VCaP (cell line): ENCODE measurements around the gene TAS2R1.
A peak's percentile ranks its signal among the peaks of the same experiment; 100 is the strongest.

Source experiments
- H3K27ac ChIP-seq: fragments of 450-650 bp; 2 replicates; pipeline ENCODE4 v1.5.1; 2017
- TF ChIP-seq, protein P1 (sequence below): fragments of 450-650 bp; conservative IDR thresholded peaks from 2 replicates; pipeline ENCODE4 v1.5.1; 2017; ENCODE audit warnings: mild to moderate bottlenecking, moderate library complexity

TAS2R1 gene

DNA sequence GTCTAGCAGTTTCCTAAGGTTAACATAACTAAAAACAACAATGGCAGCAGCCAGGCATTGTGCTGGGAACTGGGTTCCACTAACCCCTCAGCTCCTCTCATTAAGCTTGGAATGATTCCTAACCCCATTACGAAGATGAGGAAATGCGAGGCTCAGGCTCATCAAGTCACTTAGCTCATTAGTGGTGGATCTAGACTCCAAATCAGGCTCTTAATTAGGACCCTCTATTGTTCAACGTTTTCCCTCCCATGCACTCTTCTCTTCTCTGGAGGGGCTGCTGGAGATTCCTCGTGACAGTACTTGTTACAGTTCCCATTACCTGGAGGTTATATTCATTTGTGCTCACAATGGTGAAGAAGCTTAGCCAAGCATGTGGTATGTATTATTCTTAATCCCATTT lies 6.5 kb downstream of the TAS2R1 start:
- TF ChIP-seq, protein P1, sequence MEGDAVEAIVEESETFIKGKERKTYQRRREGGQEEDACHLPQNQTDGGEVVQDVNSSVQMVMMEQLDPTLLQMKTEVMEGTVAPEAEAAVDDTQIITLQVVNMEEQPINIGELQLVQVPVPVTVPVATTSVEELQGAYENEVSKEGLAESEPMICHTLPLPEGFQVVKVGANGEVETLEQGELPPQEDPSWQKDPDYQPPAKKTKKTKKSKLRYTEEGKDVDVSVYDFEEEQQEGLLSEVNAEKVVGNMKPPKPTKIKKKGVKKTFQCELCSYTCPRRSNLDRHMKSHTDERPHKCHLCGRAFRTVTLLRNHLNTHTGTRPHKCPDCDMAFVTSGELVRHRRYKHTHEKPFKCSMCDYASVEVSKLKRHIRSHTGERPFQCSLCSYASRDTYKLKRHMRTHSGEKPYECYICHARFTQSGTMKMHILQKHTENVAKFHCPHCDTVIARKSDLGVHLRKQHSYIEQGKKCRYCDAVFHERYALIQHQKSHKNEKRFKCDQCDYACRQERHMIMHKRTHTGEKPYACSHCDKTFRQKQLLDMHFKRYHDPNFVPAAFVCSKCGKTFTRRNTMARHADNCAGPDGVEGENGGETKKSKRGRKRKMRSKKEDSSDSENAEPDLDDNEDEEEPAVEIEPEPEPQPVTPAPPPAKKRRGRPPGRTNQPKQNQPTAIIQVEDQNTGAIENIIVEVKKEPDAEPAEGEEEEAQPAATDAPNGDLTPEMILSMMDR = no peak
- no peak overlapping the region for H3K27ac ChIP-seq

DNA sequence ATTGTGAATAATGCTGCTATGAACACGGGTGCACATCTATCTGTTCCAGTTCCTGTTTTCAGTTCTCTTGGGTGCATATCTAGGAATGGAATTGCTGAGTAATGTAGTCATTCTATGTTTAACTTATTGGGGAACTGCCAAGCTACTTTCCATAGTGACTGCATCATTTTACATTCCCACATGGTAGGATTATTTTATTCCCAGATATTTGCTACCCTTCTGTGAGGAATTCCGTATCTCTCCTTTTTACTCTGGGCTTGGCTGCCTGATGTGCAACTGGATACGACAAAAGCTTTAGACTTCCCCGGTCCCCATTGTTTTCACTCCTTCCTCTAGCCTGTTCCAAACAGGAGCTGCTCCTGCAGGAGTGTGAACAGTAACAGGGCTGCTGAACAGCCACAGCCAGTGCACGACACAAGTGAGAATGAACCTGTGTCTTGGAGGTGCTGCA lies 7.2 kb downstream of the TAS2R1 start:
- TF ChIP-seq, protein P1 = no peak
- no peak overlapping the region for H3K27ac ChIP-seq

DNA sequence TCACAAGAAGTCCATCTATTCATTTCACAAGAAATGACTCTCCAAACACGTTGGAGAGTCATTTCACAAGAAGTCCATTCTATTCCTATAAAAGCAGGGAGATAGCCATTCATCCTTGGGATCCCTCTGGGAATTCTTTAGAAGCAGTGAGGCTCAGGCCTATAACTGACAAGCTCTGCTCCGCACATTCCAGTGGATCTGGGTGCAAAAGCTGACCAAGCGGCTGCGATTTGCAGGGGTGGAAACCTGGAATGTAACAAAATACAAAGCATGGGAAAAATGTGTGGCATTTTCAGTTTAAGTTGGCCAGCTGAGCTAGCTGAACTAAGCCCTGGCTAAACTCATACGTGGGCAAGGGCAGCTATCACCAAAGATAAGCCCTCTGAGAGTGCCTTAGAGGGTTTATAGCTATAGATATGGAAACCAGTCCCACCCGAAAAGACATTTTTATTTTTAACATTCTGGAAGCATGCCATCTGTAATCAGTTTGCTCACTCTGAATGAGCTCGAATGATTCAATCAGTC lies 8.7 kb downstream of the TAS2R1 start:
- TF ChIP-seq, protein P1 = no peak
- no peak overlapping the region for H3K27ac ChIP-seq

DNA sequence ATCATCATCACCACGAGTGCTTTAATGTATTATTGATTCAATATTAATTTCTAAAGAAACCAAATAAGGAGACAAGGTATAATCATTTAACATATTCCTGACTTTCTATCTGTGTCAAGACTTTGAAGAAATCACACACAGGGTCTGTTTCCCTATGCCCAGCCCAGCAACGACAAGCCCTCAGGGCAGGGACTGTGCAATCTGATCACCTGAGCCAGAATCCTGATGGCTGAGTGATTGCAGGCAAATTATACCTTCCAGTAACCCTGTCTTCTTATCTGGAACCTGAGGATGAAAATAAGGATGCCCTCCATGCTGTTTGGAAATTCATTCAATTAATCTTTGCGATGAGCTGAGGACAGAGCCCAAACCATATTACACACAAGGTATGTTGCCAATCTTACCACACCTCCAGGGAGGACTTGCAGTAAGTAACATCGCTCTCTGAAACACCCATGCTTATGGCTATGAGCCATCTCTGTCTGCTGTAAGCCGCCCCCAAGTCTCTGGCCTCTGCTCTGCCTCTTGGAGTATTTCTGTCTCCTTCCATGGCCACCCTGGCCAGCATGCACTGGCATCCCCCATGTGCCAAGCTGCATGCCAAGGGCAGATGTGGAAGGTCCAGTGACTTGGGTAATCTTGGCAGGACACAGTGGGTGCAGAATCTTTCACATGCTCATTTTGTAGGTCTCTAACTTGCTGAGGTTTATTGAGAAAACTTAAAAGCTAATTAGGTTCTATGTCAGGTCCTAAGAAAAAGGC lies 10.6 kb downstream of the TAS2R1 start:
- H3K27ac ChIP-seq = no peak overlapping the region
- TF ChIP-seq, protein P1 = no peak

DNA sequence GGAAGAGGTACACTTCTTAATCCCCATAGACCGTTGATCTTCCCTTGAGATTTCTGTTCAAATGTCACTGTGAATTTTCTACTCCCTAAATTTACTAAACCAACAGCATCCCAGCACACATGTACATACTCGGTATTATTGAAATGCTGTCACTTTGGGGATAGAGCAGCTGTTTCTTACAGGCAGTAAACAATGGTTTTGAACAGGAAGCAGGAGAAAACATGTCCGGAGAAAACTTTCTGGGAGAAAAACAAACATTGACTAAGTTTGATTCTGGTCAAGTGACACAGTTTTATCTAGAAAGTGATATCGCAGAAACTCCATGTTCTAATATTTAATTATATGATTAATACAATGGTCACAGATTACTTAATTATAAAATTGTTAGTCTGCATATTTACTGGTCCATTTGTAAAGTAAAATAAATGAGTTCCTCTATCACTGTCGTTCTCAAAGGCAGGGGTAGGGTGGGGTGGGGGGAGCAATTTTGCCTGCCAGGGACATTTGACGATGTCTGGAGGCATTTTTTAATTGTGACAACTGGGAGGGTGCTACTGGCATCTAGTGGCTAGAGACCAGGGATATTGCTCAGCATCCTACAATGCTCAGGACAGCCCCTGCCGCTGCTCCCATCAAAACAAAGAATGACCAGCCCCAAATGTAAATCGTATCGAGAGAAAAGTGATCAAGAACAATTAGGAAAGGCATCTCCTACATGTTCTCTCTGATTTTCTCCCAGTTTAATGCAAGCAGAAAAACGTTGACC lies 12.2 kb downstream of the TAS2R1 start:
- no peak overlapping the region for H3K27ac ChIP-seq
- TF ChIP-seq, protein P1 = peak; percentile 47

DNA sequence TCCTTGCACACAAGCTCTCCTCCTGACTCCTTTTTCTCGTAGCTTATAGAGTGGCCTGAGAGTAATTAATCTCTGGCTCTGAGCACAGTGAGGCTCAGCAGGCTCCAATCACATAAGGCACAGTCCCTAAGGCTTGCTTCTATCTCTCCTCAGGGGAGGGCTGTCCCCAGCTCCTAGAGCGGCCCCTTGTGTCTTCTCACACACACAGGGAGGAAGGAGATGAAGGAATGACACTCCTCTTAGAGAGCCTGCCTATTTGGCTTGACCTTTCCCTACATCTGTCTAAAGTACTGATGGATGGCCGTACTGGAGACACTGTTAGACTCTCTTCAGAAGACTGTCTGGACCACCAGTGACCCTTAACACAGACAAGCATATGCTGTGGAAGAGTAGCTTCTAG lies 12.9 kb downstream of the TAS2R1 start:
- TF ChIP-seq, protein P1 = no peak
- no peak overlapping the region for H3K27ac ChIP-seq

DNA sequence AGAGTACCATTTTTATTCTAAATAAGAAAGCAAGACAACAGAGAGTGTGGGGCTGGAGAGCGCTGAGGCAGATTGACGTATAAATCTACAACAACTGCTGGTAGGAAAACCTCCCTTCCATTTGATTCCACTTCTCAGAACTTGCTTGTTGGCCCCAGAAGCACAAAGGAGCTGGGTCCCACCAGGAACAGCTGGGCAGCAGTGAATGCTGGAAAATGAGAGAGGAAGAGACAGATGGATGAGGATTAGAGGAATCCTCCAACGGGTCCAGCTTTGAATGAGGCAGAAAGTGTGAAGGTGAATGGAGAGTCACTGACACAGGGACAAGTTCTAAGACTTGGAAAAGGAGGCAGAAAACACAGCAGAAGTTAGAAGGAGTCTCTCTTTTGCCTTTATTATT lies 14.8 kb downstream of the TAS2R1 start:
- TF ChIP-seq, protein P1 = no peak
- H3K27ac ChIP-seq = no peak overlapping the region
